ENCODE results near the gene SLC66A1.
"Not testable (repeated sequence)": the region's sequence is repeated elsewhere in the genome, so short reads cannot be mapped to it uniquely, and the experiment has no call there.

GRCh38 chr1:19270343-19270730 lies 41.8 kb upstream of the SLC66A1 start:
- TF ChIP-seq FOXJ3 (CRISPR knock-in tag; IDR thresholded peaks at IDR 0.05; ENCODE audit: borderline replicate concordance); CREB1 (CRISPR knock-in tag; IDR thresholded peaks at IDR 0.05); CTCF (IDR thresholded peaks at IDR 0.05); GABPB1 (CRISPR knock-in tag; IDR thresholded peaks at IDR 0.05); ZNF671 (CRISPR knock-in tag; IDR thresholded peaks at IDR 0.05): not testable (repeated sequence)
- TF ChIP-seq, protein P1, sequence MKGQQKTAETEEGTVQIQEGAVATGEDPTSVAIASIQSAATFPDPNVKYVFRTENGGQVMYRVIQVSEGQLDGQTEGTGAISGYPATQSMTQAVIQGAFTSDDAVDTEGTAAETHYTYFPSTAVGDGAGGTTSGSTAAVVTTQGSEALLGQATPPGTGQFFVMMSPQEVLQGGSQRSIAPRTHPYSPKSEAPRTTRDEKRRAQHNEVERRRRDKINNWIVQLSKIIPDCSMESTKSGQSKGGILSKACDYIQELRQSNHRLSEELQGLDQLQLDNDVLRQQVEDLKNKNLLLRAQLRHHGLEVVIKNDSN (CRISPR knock-in tag; IDR thresholded peaks at IDR 0.05): not testable (repeated sequence)
- TF ChIP-seq, protein P2, sequence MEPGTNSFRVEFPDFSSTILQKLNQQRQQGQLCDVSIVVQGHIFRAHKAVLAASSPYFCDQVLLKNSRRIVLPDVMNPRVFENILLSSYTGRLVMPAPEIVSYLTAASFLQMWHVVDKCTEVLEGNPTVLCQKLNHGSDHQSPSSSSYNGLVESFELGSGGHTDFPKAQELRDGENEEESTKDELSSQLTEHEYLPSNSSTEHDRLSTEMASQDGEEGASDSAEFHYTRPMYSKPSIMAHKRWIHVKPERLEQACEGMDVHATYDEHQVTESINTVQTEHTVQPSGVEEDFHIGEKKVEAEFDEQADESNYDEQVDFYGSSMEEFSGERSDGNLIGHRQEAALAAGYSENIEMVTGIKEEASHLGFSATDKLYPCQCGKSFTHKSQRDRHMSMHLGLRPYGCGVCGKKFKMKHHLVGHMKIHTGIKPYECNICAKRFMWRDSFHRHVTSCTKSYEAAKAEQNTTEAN (CRISPR knock-in tag; IDR thresholded peaks at IDR 0.05): not testable (repeated sequence)

Data from WTC11 (cell line).